Liver (tissue), 3 donors: ENCODE results near the gene ARL14EP.

Experiments
- EGR1 ChIP-seq, 2 donors: IDR thresholded peaks; 2 replicates each; pipeline ENCODE4 v1.6.1; 2016 to 2018; ENCODE audit warnings: antibody characterized with exemption in 2 of 2, low read depth in 2 of 2
- FOXA1 ChIP-seq: IDR thresholded peaks from 2 replicates; pipeline ENCODE4 v1.6.1; 2016; ENCODE audit warnings: antibody characterized with exemption
- GABPA ChIP-seq, 2 donors: IDR thresholded peaks in 1 of 2; conservative IDR thresholded peaks in 1 of 2; 2 replicates each; pipeline ENCODE4 v1.6.1; 2016; ENCODE audit warnings: antibody characterized with exemption in 2 of 2, mild to moderate bottlenecking in 1 of 2, moderate library complexity in 1 of 2
- JUND ChIP-seq, 2 donors: IDR thresholded peaks; 2 replicates each; pipeline ENCODE4 v1.6.1; 2016; ENCODE audit warnings: antibody characterized with exemption in 2 of 2
- RAD21 ChIP-seq, 2 donors: IDR thresholded peaks; 2 replicates each; pipeline ENCODE4 v1.6.1; 2016; ENCODE audit warnings: antibody characterized with exemption in 2 of 2, mild to moderate bottlenecking in 2 of 2
- RXRA ChIP-seq, 2 donors: IDR thresholded peaks; 2 replicates each; pipeline ENCODE4 v1.6.1; 2017 to 2018; ENCODE audit warnings: antibody characterized with exemption in 2 of 2, mild to moderate bottlenecking in 1 of 2
- TAF1 ChIP-seq: conservative IDR thresholded peaks from 2 replicates; pipeline ENCODE4 v1.6.1; 2016; ENCODE audit warnings: antibody characterized with exemption, mild to moderate bottlenecking
- YY1 ChIP-seq: IDR thresholded peaks from 2 replicates; pipeline ENCODE4 v1.6.1; 2016; ENCODE audit warnings: antibody characterized with exemption, mild to moderate bottlenecking
- TF ChIP-seq, protein P1 (sequence below): fragments of 150-350 bp; IDR thresholded peaks from 2 replicates; pipeline ENCODE4 v1.5.1; 2017; ENCODE audit warnings: improper control_type of control experiment, low read depth, low read length; ENCODE audit not compliant: missing input control
- TF ChIP-seq, protein P2 (sequence below): IDR thresholded peaks from 2 replicates; pipeline ENCODE4 v1.6.1; 2016; ENCODE audit warnings: antibody characterized with exemption
- TF ChIP-seq, protein P3 (sequence below): IDR thresholded peaks from 2 replicates; pipeline ENCODE4 v1.6.1; 2016; ENCODE audit warnings: antibody characterized with exemption, mild to moderate bottlenecking
- TF ChIP-seq, protein P4 (sequence below): IDR thresholded peaks from 2 replicates; pipeline ENCODE4 v1.6.1; 2016; ENCODE audit warnings: antibody characterized with exemption
- TF ChIP-seq, protein P5 (sequence below): IDR thresholded peaks from 2 replicates; pipeline ENCODE4 v1.6.1; 2016; ENCODE audit warnings: antibody characterized with exemption
- donor health status: healthy.
- donor health status: healthy.

DNA sequence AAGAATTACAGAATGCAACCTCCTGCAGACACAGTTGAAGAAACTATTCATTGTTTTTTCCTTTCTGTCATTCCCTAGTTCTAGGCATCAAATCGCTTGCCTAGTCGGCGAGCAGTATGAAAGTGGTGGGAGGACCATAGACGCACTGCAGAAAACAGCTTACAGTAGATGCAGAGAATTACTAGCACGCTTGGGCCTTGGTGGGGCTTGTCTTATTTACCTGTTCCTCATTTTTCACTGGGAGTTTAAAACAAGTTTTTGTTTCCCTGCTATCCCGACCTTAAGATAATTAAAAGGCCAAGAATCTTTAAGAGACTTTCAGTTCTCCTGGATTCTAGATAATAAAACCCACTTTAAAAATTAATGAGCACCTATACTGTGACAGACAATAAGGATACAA, 713 bp upstream of the ARL14EP start:
- TF ChIP-seq JUND (IDR thresholded peaks at IDR 0.05) (no peak), RXRA (IDR thresholded peaks at IDR 0.05) (no peak), YY1 (no peak), GABPA (IDR thresholded peaks at IDR 0.05 in 1 of 2, conservative IDR thresholded peaks at IDR 0.05 in 1 of 2) (no peak), EGR1 (IDR thresholded peaks at IDR 0.05; ENCODE audit: low read depth in 2 of 2) (no peak), TAF1 (no peak), RAD21 (IDR thresholded peaks at IDR 0.05) (no peak), FOXA1 (no peak)
- TF ChIP-seq, protein P1, sequence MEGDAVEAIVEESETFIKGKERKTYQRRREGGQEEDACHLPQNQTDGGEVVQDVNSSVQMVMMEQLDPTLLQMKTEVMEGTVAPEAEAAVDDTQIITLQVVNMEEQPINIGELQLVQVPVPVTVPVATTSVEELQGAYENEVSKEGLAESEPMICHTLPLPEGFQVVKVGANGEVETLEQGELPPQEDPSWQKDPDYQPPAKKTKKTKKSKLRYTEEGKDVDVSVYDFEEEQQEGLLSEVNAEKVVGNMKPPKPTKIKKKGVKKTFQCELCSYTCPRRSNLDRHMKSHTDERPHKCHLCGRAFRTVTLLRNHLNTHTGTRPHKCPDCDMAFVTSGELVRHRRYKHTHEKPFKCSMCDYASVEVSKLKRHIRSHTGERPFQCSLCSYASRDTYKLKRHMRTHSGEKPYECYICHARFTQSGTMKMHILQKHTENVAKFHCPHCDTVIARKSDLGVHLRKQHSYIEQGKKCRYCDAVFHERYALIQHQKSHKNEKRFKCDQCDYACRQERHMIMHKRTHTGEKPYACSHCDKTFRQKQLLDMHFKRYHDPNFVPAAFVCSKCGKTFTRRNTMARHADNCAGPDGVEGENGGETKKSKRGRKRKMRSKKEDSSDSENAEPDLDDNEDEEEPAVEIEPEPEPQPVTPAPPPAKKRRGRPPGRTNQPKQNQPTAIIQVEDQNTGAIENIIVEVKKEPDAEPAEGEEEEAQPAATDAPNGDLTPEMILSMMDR, result no peak
- TF ChIP-seq, protein P2, sequence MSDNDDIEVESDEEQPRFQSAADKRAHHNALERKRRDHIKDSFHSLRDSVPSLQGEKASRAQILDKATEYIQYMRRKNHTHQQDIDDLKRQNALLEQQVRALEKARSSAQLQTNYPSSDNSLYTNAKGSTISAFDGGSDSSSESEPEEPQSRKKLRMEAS, result no peak
- TF ChIP-seq, protein P3, sequence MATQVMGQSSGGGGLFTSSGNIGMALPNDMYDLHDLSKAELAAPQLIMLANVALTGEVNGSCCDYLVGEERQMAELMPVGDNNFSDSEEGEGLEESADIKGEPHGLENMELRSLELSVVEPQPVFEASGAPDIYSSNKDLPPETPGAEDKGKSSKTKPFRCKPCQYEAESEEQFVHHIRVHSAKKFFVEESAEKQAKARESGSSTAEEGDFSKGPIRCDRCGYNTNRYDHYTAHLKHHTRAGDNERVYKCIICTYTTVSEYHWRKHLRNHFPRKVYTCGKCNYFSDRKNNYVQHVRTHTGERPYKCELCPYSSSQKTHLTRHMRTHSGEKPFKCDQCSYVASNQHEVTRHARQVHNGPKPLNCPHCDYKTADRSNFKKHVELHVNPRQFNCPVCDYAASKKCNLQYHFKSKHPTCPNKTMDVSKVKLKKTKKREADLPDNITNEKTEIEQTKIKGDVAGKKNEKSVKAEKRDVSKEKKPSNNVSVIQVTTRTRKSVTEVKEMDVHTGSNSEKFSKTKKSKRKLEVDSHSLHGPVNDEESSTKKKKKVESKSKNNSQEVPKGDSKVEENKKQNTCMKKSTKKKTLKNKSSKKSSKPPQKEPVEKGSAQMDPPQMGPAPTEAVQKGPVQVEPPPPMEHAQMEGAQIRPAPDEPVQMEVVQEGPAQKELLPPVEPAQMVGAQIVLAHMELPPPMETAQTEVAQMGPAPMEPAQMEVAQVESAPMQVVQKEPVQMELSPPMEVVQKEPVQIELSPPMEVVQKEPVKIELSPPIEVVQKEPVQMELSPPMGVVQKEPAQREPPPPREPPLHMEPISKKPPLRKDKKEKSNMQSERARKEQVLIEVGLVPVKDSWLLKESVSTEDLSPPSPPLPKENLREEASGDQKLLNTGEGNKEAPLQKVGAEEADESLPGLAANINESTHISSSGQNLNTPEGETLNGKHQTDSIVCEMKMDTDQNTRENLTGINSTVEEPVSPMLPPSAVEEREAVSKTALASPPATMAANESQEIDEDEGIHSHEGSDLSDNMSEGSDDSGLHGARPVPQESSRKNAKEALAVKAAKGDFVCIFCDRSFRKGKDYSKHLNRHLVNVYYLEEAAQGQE, result no peak
- TF ChIP-seq, protein P4, sequence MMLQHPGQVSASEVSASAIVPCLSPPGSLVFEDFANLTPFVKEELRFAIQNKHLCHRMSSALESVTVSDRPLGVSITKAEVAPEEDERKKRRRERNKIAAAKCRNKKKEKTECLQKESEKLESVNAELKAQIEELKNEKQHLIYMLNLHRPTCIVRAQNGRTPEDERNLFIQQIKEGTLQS, result no peak
- TF ChIP-seq, protein P5, sequence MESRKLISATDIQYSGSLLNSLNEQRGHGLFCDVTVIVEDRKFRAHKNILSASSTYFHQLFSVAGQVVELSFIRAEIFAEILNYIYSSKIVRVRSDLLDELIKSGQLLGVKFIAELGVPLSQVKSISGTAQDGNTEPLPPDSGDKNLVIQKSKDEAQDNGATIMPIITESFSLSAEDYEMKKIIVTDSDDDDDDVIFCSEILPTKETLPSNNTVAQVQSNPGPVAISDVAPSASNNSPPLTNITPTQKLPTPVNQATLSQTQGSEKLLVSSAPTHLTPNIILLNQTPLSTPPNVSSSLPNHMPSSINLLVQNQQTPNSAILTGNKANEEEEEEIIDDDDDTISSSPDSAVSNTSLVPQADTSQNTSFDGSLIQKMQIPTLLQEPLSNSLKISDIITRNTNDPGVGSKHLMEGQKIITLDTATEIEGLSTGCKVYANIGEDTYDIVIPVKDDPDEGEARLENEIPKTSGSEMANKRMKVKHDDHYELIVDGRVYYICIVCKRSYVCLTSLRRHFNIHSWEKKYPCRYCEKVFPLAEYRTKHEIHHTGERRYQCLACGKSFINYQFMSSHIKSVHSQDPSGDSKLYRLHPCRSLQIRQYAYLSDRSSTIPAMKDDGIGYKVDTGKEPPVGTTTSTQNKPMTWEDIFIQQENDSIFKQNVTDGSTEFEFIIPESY, result no peak
